ENCODE measurements around the gene ZNF212.

Gene ZNF212

DNA sequence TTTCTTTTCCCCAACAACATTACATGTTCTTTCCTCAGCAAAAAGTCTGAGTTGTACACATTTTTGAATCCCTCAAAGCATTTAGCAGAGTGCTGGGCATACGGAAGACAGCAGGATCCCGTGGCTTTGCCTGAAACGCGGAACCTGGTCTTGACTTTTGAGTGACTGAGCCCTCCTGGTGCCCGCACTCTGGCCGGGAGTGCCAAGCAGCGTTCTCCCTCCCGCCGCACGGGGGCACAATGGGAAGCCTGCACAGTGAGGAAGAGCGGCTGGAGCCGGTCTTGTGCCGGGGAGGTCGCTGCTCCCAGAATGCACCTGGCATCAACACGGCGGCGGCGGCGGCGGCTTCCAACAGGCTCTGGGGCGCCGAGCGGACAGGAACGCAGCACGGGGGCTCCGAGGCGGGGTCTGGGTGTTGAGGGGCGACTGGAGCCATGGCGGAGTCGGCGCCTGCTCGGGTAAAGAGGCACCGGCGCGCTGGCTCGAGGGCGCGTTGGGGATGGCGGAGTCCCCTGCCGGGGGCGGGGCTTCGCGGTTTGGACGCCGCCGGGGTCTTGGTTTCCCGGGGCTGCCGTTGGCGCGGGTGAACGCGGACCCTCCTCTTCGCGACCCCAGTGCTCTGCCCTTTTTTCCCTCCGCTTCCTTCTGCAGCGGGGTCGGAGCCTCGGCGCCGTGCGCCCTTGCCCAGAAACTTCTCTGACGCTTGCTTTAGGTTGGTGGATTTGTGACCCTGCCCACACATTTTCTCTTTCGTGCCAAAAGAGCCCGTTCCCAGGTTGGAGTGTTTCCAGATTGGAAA is at the start of gene ZNF212:
ZNF212 (plus strand) TSS at position 307 of the 799 bp plus-strand sequence; CDS start at position 435, 128 bp downstream.
- peak; percentile 84 for DNase-seq (ENCODE audit: low read depth)
- H3K4me3 ChIP-seq (replicated peaks; ENCODE audit: low read depth, low read length) = peak within 1 kb of the TSS; percentile 98
- peak; percentile 82 for TF ChIP-seq CTCF (IDR thresholded peaks at IDR 0.05; ENCODE audit: low read length, missing control alignments)

DNA sequence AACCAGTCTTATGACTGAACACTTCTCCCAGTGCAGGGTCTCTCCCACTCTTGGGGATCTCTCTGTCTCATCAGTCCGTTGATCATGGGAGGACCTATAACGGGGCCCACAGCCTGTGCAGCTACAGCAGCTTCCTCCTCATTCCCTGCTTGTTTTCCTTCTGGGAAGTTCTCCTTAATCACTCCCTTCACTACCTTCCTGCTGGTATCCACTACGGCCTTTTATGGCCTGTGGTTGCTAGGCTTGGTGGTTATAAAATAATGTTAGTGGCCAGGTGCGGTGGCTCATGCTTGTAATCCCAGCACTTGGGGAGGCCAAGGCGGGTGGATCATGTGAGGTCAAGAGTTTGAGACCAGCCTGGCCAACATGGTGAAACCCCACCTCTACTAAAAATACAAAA is 47.6 kb upstream of the ZNF212 start:
- TF ChIP-seq CTCF (IDR thresholded peaks at IDR 0.05; ENCODE audit: low read length, missing control alignments) = no peak
- DNase-seq (ENCODE audit: low read depth) = no peak

GRCh38 chr7:149194799-149195179 is 44.7 kb upstream of the ZNF212 start:
- DNase-seq (ENCODE audit: low read depth) = no peak
- H3K4me3 ChIP-seq (replicated peaks; ENCODE audit: low read depth, low read length) = peak overlapping the region; percentile 82
- no peak for TF ChIP-seq CTCF (IDR thresholded peaks at IDR 0.05; ENCODE audit: low read length, missing control alignments)

More for the DNA sequence above, 47.6 kb upstream of the ZNF212 start:
- H3K4me3 ChIP-seq (replicated peaks; ENCODE audit: low read depth, low read length) = no peak overlapping the region

DNA sequence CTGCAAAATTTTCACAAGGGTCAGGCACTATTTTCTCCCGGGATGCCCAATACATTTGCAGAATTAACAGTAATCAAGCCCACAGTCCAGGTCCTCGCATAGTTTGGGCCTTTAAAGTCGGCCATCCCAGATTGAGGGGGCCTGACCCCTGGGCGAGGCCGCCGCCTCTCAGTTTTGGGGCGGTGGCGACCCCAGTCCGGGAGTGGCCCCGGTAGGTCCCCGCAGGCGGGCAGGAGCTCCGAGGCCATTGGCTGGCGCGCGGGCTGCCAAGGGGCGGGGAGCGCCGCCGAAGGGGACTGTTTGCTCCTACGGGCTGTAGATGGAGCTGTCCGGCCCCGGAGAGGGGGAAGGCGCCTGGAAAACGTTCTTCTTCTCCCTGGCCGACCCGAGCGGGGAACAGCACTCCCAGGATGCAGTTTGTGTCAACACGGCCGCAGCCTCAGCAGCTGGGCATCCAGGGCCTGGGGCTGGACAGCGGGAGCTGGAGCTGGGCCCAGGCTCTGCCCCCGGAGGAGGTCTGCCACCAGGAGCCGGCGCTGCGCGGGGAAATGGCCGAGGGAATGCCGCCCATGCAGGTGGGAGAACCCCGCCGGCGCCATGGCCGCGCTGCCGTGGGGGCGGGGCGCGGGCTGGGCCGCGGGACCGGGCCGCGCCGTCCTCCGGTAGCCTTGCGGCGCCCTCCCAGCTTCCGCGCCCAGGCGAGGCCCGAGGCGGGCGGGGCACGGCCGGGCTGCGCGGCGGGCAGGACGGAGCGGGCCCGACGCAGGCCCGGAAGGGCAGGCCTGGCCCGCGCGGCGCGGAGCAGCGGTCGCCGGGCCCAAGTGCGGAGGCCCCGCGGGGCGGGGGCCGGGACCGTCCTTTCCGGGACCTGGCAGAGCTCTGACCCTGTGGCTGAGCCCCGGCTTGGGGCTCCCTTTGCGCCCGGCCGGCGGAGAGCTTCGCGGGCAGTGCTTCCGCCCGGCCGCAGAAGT is 44.0 kb upstream of the ZNF212 start, which contains the start of gene ZNF282:
ZNF282 (plus strand) TSS at position 367 of the 971 bp plus-strand sequence; CDS start at position 411, 44 bp downstream.
- DNase-seq (ENCODE audit: low read depth) = peak; percentile 88
- TF ChIP-seq CTCF (IDR thresholded peaks at IDR 0.05; ENCODE audit: low read length, missing control alignments) = peak; percentile 62
- peak within 1 kb of the TSS; percentile 82 for H3K4me3 ChIP-seq (replicated peaks; ENCODE audit: low read depth, low read length)

GRCh38 chr7:149196151-149196704 is 43.2 kb upstream of the ZNF212 start:
- peak overlapping the region; percentile 82 for H3K4me3 ChIP-seq (replicated peaks; ENCODE audit: low read depth, low read length)
- DNase-seq (ENCODE audit: low read depth) = no peak
- no peak for TF ChIP-seq CTCF (IDR thresholded peaks at IDR 0.05; ENCODE audit: low read length, missing control alignments)

DNA sequence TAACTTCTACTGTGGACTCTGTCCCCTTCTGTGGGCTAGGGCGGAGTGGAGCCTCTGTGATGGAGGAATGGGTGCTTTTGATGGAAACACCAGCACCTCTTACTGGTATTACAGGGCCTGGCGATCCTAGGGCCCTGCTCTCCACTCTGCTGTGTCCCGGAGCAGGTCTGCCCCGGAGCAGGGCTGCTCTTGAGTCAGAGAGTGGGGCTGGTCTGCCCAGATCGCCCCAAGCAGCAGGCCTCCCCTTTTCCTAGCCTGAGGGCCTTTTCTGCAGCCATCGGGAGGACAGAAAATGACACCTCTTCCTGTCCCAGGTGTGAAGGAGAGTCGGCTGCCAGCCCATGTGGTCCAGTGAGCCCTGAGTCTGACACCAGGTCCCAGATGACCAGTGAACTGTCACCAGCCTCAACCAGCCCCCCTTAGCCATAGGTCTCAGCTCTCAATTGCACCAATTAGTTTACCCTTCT is 42.7 kb upstream of the ZNF212 start:
- DNase-seq (ENCODE audit: low read depth) = no peak
- H3K4me3 ChIP-seq (replicated peaks; ENCODE audit: low read depth, low read length) = peak overlapping the region; percentile 82
- TF ChIP-seq CTCF (IDR thresholded peaks at IDR 0.05; ENCODE audit: low read length, missing control alignments) = no peak
